Tibial nerve (tissue), 4 donors: Measurements from ENCODE around the gene SLC34A3.
"Not testable (repeated sequence)": the region's sequence is repeated elsewhere in the genome, so short reads cannot be mapped to it uniquely, and the experiment has no call there.

ENCODE experiments used
- EP300 ChIP-seq, 2 donors: sonication (generic); formaldehyde crosslinking; IDR thresholded peaks; one replicate each; pipeline ENCODE4 v1.6.1; 2017; ENCODE audit warnings: antibody characterized with exemption in 2 of 2, mild to moderate bottlenecking in 1 of 2
- POLR2A ChIP-seq, 2 donors: fragments of 450-650 bp; IDR thresholded peaks; one replicate each; pipeline ENCODE4 v1.6.1; 2017; ENCODE audit warnings: antibody characterized with exemption in 2 of 2, mild to moderate bottlenecking in 2 of 2, moderate library complexity in 2 of 2
- TF ChIP-seq, protein P1 (sequence below), 5 experiments: fragments of 200-600 bp in 3 of 5; fragments of 450-650 bp in 2 of 5; sonication (generic) in 3 of 5; IDR thresholded peaks; one replicate each; pipeline ENCODE4 v1.5.1; 2016 to 2019; ENCODE audit warnings: antibody characterized with exemption in 5 of 5, mild to moderate bottlenecking in 3 of 5, moderate library complexity in 2 of 5

DNA sequence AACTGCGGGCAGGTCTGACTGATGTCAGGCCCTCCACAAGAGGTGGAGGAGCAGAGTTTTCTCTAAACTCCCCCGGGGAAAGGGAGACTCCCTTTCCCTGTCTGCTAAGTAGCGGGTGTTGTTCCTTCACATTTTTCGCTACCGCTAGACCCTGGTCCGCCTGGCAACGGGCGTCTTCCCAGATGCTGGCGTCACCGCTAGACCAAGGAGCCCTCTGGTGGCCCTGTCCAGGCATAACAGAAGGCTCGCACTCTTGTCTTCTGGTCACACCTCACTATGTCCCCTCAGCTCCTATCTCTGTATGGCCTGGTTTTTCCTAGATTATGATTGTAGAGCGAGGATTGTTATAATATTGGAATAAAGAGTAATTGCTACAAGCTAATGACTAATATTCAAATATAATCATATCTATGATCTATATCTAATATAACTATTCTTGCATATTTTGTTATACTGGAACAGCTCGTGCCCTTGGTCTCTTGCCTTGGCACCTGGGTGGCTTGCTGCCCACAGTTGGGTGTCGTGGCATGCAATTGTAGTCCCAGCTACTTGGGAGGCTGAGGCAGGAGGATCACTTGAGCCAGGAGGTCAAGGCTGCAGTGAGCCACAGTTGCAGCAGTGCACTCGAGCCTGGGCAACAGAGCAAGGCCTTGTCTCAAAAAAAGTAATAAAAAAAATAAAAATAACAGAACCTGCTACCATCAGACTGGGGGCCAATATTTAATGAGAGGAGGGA lies 31.6 kb downstream of the SLC34A3 start:
- TF ChIP-seq, protein P1, sequence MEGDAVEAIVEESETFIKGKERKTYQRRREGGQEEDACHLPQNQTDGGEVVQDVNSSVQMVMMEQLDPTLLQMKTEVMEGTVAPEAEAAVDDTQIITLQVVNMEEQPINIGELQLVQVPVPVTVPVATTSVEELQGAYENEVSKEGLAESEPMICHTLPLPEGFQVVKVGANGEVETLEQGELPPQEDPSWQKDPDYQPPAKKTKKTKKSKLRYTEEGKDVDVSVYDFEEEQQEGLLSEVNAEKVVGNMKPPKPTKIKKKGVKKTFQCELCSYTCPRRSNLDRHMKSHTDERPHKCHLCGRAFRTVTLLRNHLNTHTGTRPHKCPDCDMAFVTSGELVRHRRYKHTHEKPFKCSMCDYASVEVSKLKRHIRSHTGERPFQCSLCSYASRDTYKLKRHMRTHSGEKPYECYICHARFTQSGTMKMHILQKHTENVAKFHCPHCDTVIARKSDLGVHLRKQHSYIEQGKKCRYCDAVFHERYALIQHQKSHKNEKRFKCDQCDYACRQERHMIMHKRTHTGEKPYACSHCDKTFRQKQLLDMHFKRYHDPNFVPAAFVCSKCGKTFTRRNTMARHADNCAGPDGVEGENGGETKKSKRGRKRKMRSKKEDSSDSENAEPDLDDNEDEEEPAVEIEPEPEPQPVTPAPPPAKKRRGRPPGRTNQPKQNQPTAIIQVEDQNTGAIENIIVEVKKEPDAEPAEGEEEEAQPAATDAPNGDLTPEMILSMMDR (IDR thresholded peaks at IDR 0.05), result peak; percentile 24 to 36 (median 28)
- not testable (repeated sequence) for TF ChIP-seq POLR2A, EP300 (IDR thresholded peaks at IDR 0.05)
